Psoas muscle (tissue), 8 donors: Measurements from ENCODE around the gene CCL20. TPM values are rescaled to one million over a fixed set of nuclear protein-coding genes. Genes with fewer than 3 reads are reported as not detected.

ENCODE experiments used
- ATAC-seq, 4 donors: fragments of 200-7000 bp; cut with Tn5 transposase; one replicate each; pipeline ENCODE4 v1.9.1; 2020; ENCODE audit warnings: moderate library complexity in 3 of 4, mild to moderate bottlenecking in 2 of 4
- DNase-seq, 2 donors: peaks; one replicate each; pipeline ENCODE4 v3.0.0-alpha.2; 2020
- H3K27ac ChIP-seq: fragments of 200-600 bp; one replicate; pipeline ENCODE4 v1.8.0; 2022
- H3K27me3 ChIP-seq, 3 donors: fragments of 200-600 bp in 1 of 3; one replicate each; pipeline versions ENCODE4 v1.6.1 to v1.8.0; 2013 to 2022; ENCODE audit warnings: low read length in 2 of 3, mild to moderate bottlenecking in 2 of 3, moderate library complexity in 1 of 3; ENCODE audit not compliant: insufficient read depth in 3 of 3
- H3K36me3 ChIP-seq, 2 donors: fragments of 200-600 bp in 1 of 2; one replicate each; pipeline versions ENCODE4 v1.6.1 to v1.8.0; 2013 to 2022; ENCODE audit warnings: low read depth in 1 of 2, mild to moderate bottlenecking in 1 of 2, moderate library complexity in 1 of 2; ENCODE audit not compliant: insufficient read depth in 1 of 2
- H3K4me1 ChIP-seq: fragments of 200-600 bp; one replicate; pipeline ENCODE4 v1.8.0; 2022
- H3K4me3 ChIP-seq: fragments of 200-600 bp; one replicate; pipeline ENCODE4 v1.8.0; 2022; ENCODE audit warnings: mild to moderate bottlenecking
- H3K9me3 ChIP-seq: fragments of 200-600 bp; one replicate; pipeline ENCODE4 v1.8.0; 2022
- WGBS, 3 donors: extraction: QIAGEN DNeasy Blood & Tissue Kit; methylation state at CpG; one replicate each; pipeline versions ENCODE4 v1.1.6 to v1.1.7; 2013; 5-methylcytosine and 5-hydroxymethylcytosine counted together
- intact Hi-C, 2 donors: fragments of 100-400 bp; cut with DNase I; formaldehyde crosslinking; loops; one replicate each; pipeline versions ENCODE4 v1.11.0 to v1.14.2; 2022
- long read RNA-seq, 2 donors: library from polyadenylated mRNA; unstranded; transcript quantifications; one replicate each; pipeline ENCODE4 v2.0.0, GENCODE V29; 2021
- polyA plus RNA-seq, 3 donors: library from polyadenylated mRNA; stranded (reverse); fragments of 200-250 nt; gene quantifications; one replicate each; pipeline ENCODE4 v1.2.3, GENCODE V29; 2013
- total RNA-seq, 4 donors: library from RNA; stranded (reverse); fragmentation: NEBNext Ultra II Directional in 2 of 4; extraction: Animal tissue kit (Norgen Biotek cat#: 25700) in 2 of 4; gene quantifications; one replicate each; pipeline versions ENCODE4 v1.2.1 to v1.2.4, GENCODE V29; 2021 to 2023
- TF ChIP-seq, protein P1 (sequence below): fragments of 200-600 bp; IDR thresholded peaks from one replicate; pipeline ENCODE4 v1.8.0; 2022; ENCODE audit warnings: antibody characterized with exemption
- donor health status: healthy with polysubstance abuse.
- donor health status: DM: no; HTN: no; CAD: no; lungs with moderate emphysema.
- donor health status: Bipolar disorder and iron deficiency.
- donor health status: healthy.
- donor health status: DM: yes; HTN: yes; CAD: no.
- donor health status: DM: no; HTN: no; CAD: no.
- donor health status: DM: no; HTN: no; CAD: no.
- donor health status: DM: yes; HTN: yes; CAD: no.

CCL20 gene, protein sequence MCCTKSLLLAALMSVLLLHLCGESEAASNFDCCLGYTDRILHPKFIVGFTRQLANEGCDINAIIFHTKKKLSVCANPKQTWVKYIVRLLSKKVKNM
- under 1 TPM in 2 of 4 donors, not detected in 2; 0.59 to 0.92 TPM for total RNA-seq
- polyA plus RNA-seq = under 1 TPM in 2 of 3 donors, not detected in 1; 0.18 to 0.36 TPM
- long read RNA-seq, donor 1 = 0 reads
- long read RNA-seq, donor 2 = 0 reads

DNA sequence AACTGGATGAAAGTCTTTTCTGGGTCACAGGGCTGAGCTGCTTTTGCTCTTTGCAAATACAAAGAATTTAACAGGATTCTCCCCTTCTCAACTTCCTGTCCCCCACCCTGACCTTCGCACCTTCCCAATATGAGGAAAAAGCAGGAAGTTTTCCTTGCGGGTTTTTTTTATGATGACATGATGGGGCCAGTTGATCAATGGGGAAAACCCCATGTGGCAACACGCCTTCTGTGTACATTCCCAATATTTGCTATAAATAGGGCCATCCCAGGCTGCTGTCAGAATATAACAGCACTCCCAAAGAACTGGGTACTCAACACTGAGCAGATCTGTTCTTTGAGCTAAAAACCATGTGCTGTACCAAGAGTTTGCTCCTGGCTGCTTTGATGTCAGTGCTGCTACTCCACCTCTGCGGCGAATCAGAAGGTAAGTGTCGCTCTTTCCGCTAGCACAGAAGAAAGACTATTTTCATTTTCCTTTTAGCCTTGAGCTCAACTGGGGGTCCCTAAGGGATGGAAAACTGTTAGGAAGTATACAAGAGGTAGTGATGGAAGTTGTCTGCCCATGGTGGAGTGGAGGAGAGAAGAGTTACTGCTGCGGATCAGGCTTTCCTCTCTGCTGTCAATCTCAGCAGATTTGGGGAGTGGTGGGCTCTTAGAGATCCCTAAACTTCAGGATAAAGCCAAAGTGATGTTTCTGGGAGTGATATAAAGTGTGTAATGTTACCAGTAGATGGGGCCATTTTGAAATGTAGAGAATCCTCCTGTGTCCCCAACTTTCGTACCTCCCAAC lies at the start of gene CCL20:
Gene CCL20 (plus strand): TSS at position 281 of the 792 bp plus-strand sequence. CDS start 70 bp downstream, at position 351.
- no peaks in the 10 kb centered on the region for H3K27me3 ChIP-seq
- ATAC-seq = no peak
- intact Hi-C loops = no loop called here
- no peaks in the 10 kb centered on the region for H3K4me1 ChIP-seq
- no peaks in the 10 kb centered on the region for H3K9me3 ChIP-seq
- 85 to 88% (median 87%) methylated on average over 9 of the region's 9 CpGs for WGBS, 3 donors
- no peak for DNase-seq
- no peak within 1 kb of the TSS for H3K4me3 ChIP-seq
- TF ChIP-seq, protein P1, sequence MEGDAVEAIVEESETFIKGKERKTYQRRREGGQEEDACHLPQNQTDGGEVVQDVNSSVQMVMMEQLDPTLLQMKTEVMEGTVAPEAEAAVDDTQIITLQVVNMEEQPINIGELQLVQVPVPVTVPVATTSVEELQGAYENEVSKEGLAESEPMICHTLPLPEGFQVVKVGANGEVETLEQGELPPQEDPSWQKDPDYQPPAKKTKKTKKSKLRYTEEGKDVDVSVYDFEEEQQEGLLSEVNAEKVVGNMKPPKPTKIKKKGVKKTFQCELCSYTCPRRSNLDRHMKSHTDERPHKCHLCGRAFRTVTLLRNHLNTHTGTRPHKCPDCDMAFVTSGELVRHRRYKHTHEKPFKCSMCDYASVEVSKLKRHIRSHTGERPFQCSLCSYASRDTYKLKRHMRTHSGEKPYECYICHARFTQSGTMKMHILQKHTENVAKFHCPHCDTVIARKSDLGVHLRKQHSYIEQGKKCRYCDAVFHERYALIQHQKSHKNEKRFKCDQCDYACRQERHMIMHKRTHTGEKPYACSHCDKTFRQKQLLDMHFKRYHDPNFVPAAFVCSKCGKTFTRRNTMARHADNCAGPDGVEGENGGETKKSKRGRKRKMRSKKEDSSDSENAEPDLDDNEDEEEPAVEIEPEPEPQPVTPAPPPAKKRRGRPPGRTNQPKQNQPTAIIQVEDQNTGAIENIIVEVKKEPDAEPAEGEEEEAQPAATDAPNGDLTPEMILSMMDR = no peak
- H3K27ac ChIP-seq = no peak within 1 kb of the TSS
- H3K36me3 ChIP-seq = no peaks in the 10 kb centered on the region

DNA sequence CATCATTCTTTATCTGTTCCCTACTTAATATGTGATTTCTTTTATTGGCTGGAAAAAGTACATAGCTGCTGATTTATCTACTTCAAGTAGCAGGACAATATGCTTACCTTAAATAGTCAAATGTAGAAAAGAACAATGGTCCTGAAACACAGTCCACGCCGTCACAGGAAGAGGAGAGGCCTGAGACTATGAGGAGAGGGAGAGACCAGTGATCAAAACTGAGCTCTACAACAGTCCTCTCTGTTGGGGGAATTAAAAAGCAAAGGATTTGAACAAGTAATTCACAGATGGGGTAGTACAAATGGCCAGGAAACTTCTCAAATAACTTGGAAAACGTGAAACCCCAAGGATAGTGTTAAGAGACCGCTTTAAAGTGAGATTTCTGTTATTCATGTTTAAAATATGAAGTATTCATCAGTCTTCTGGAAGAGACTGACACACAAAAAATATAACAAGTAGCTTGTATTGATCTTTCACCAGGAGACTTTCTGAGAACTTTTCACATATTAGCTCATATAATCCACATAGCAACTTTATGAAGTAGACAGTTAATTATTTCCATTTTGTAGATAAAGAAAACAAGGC lies 47.8 kb upstream of the CCL20 start:
- 39 to 52% (median 49%) methylated on average over 4 of the region's 4 CpGs for WGBS, 3 donors
- H3K27ac ChIP-seq = no peak overlapping the region

DNA sequence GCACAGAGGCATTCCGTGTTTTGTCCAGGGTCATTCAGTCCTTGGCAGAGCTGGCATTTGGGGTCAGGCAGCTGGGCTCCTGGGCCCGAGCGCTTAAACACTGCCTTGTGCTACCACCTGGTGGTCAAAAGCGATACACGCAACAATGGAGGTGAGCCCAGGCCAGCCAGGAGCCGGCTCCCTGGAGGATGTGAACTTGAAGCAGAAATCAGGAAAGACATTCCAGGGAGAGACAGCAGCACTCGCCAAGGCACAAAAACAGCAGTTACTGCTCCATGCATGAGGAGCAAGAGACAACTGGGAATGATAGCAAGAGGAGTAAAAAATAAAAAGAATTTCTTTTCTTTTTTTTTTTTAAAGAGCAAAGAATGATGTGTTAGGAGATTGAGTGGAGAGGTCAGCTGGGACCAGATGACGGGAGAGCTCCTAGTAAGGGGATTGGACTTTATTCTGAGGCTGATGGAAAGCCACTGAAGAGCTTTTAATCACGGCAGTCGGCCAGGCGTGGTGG lies 47.2 kb upstream of the CCL20 start:
- WGBS, 3 donors = 16 to 21% (median 19%) methylated on average over 11 of the region's 11 CpGs
- DNase-seq (peak; percentile 70 to 80), ATAC-seq (peak; percentile 83 to 96 (median 92))
- Histone ChIP-seq H3K4me1 (no peaks in the 10 kb centered on the region), H3K4me3 (no peak overlapping the region), H3K9me3 (no peaks in the 10 kb centered on the region), H3K27me3 (no peaks in the 10 kb centered on the region), H3K27ac (no peak overlapping the region), H3K36me3 (no peaks in the 10 kb centered on the region)
- intact Hi-C loops = loop anchor here (2.0 to 10.0 kb wide), 4 partner anchors 109 to 362 kb away; partner anchors contain the start of gene AGFG1 (in 2 of the 2)
- TF ChIP-seq, protein P1 = peak; percentile 83

More for the DNA sequence above, 47.8 kb upstream of the CCL20 start:
- no peaks in the 10 kb centered on the region for H3K27me3 ChIP-seq
- peak in 1 of 4 donors; percentile 12 for ATAC-seq
- no peaks in the 10 kb centered on the region for H3K36me3 ChIP-seq
- intact Hi-C loops = loop anchor here (2.0 to 10.0 kb wide), 4 partner anchors 109 to 361 kb away; partner anchors contain the start of gene AGFG1 (in 2 of the 2)
- no peak overlapping the region for H3K4me3 ChIP-seq
- DNase-seq = no peak
- no peaks in the 10 kb centered on the region for H3K9me3 ChIP-seq
- no peaks in the 10 kb centered on the region for H3K4me1 ChIP-seq
- TF ChIP-seq, protein P1 = no peak

DNA sequence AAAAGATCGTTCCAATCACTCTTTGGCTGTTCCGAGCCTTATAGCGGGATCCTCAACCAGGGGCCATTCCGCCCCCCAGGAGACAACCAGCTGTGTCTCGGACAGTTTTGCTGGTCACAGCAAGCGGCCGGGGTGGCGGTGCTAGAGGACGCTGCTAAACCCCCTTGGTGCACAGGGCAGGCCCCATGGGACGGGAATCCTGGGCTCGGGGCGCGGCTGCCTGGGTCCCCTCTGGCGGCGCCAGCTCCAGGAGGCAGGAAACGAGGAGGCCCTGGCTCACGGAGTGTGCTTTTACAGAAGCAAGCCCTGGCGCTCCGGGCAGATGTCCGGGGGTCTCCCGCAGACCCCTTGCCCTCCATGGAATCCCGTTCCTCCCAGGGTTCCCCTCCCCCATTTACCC lies 45.8 kb upstream of the CCL20 start:
- DNase-seq (no peak), ATAC-seq (no peak)
- no peaks in the 10 kb centered on the region for H3K36me3 ChIP-seq
- TF ChIP-seq, protein P1 = no peak
- no peak overlapping the region for H3K4me3 ChIP-seq
- intact Hi-C loops = loop anchor here (2.0 to 10.0 kb wide), 4 partner anchors 111 to 363 kb away; partner anchors contain the start of gene AGFG1 (in 2 of the 2)
- no peaks in the 10 kb centered on the region for H3K9me3 ChIP-seq
- no peak overlapping the region for H3K27ac ChIP-seq
- H3K4me1 ChIP-seq = no peaks in the 10 kb centered on the region
- 93 to 95% (median 93%) methylated on average over 21 to 22 of the region's 22 CpGs for WGBS, 3 donors
- H3K27me3 ChIP-seq = no peaks in the 10 kb centered on the region
